Ovary (tissue), 9 donors: ENCODE data around the gene RAB31. TPM values are rescaled to one million over a fixed set of nuclear protein-coding genes. Genes with fewer than 3 reads are reported as not detected.

ENCODE experiments used
- DNase-seq, 5 donors: peaks; one replicate each; pipeline ENCODE4 v3.0.0-alpha.2; 2019 to 2020
- H3K27ac ChIP-seq, 2 donors: fragments of 200-600 bp; one replicate each; pipeline versions ENCODE4 v1.5.1 to v1.8.0; 2019 to 2022
- H3K27me3 ChIP-seq: fragments of 200-600 bp; one replicate; pipeline ENCODE4 v1.8.0; 2022
- H3K36me3 ChIP-seq: fragments of 200-600 bp; sonication (generic); one replicate; pipeline ENCODE4 v1.5.1; 2019
- H3K4me1 ChIP-seq: one replicate; pipeline ENCODE4 v1.8.1; 2013; ENCODE audit warnings: mild to moderate bottlenecking, moderate library complexity; ENCODE audit not compliant: insufficient read depth
- H3K4me3 ChIP-seq: fragments of 200-600 bp; sonication (generic); one replicate; pipeline ENCODE4 v1.5.1; 2017
- H3K9me3 ChIP-seq, 2 donors: fragments of 200-600 bp in 1 of 2; sonication (generic) in 1 of 2; one replicate each; pipeline versions ENCODE4 v1.5.1 to v1.8.1; 2013 to 2019; ENCODE audit warnings: mild to moderate bottlenecking in 1 of 2, moderate library complexity in 1 of 2
- CTCF ChIP-seq, 3 donors: fragments of 450-650 bp in 2 of 3; fragments of 200-600 bp in 1 of 3; IDR thresholded peaks; one replicate each; pipeline versions ENCODE4 v1.5.1 to v1.8.0; 2016 to 2022; ENCODE audit warnings: antibody characterized with exemption in 3 of 3, mild to moderate bottlenecking in 1 of 3
- EP300 ChIP-seq: sonication (generic); formaldehyde crosslinking; IDR thresholded peaks from one replicate; pipeline ENCODE4 v1.6.1; 2017; ENCODE audit warnings: antibody characterized with exemption
- POLR2A ChIP-seq: fragments of 450-650 bp; IDR thresholded peaks from one replicate; pipeline ENCODE4 v1.6.1; 2017; ENCODE audit warnings: antibody characterized with exemption, mild to moderate bottlenecking, moderate library complexity
- WGBS, 3 donors: extraction: QIAGEN DNeasy Blood & Tissue Kit in 1 of 3; methylation state at CpG; one replicate each; pipeline versions ENCODE4 v1.1.5 to v1.1.7; 2013 to 2017; 5-methylcytosine and 5-hydroxymethylcytosine counted together
- intact Hi-C, 4 donors: fragments of 100-400 bp; cut with DNase I; formaldehyde crosslinking; loops; one replicate each; pipeline versions ENCODE4 v1.11.0 to v1.15.1; 2022 to 2023
- polyA plus RNA-seq, 2 donors: library from polyadenylated mRNA; stranded (reverse); fragments of 200-250 nt in 1 of 2; fragments of 350-450 nt in 1 of 2; fragmentation: Illumina TruSeq in 1 of 2; extraction: RNeasy Lipid Tissue Mini Kit (QIAGEN cat#74804) in 1 of 2; gene quantifications; one replicate each; pipeline ENCODE4 v1.2.3, GENCODE V29; 2013 to 2014
- total RNA-seq, 7 donors: library from RNA; depleted of rRNA in 2 of 7; stranded (reverse); fragments of >200 nt in 2 of 7; fragmentation: NEBNext Ultra II Directional in 3 of 7; extraction: Animal tissue kit (Norgen Biotek cat#: 25700) in 3 of 7; gene quantifications; one replicate each; pipeline versions ENCODE4 v1.1.0 to v1.2.4, GENCODE V29; 2016 to 2023
- donor health status: DM: no; HTN: no; CAD: no; lungs with moderate emphysema.
- donor health status: DM: no; HTN: no; CAD: no.
- donor health status: Bipolar disorder and iron deficiency.
- donor health status: DM: yes; HTN: yes; CAD: no.
- donor health status: DM: no; HTN: no; CAD: no.
- donor health status: DM: yes; HTN: yes; CAD: no.

The RAB31 gene
- total and polyA plus RNA-seq, 9 donors: 37.9 to 188 (median 62.8) TPM

GRCh38 chr18:9858642-9859041, 150.5 kb downstream of the RAB31 start:
- TF ChIP-seq POLR2A (no peak), CTCF (IDR thresholded peaks at IDR 0.05) (no peak)
- H3K27ac ChIP-seq: no peak overlapping the region
- intact Hi-C loops: loop anchor here in 1 of 4 donors (10.0 kb wide), 1 partner anchor 54 kb away; no protein-coding TSS in a partner anchor
- WGBS, 3 donors: 87 to 98% (median 96%) methylated on average over 5 of the region's 5 CpGs
- H3K4me3 ChIP-seq: no peak overlapping the region
- peaks cover 14% of the 10 kb centered on the region for H3K4me1 ChIP-seq
- no peaks in the 10 kb centered on the region for H3K27me3 ChIP-seq
- H3K9me3 ChIP-seq: no peaks in the 10 kb centered on the region
- no peaks in the 10 kb centered on the region for H3K36me3 ChIP-seq
- DNase-seq: no peak

- 88 to 98% (median 96%) methylated on average over 7 of the region's 7 CpGs for WGBS, 3 donors
- Histone ChIP-seq H3K4me1 (peaks cover 13% of the 10 kb centered on the region), H3K27me3 (no peaks in the 10 kb centered on the region), H3K27ac (no peak overlapping the region), H3K9me3 (no peaks in the 10 kb centered on the region), H3K36me3 (no peaks in the 10 kb centered on the region), H3K4me3 (no peak overlapping the region)
- no peak for DNase-seq
- TF ChIP-seq EP300 (no peak), POLR2A (no peak), CTCF (IDR thresholded peaks at IDR 0.05) (no peak)
- intact Hi-C loops: loop anchor here in 1 of 4 donors (10.0 kb wide), 1 partner anchor 54 kb away; no protein-coding TSS in a partner anchor
These were observed 151.1 kb downstream of the RAB31 start for GRCh38 chr18:9859232-9859631.

GRCh38 chr18:9860682-9861081, 152.6 kb downstream of the RAB31 start:
- H3K27ac ChIP-seq: no peak overlapping the region
- H3K4me1 ChIP-seq: peaks cover 6% of the 10 kb centered on the region
- DNase-seq: no peak
- WGBS, 3 donors: 50 to 96% (median 67%) methylated on average over 4 of the region's 4 CpGs
- H3K36me3 ChIP-seq: no peaks in the 10 kb centered on the region
- no peak overlapping the region for H3K4me3 ChIP-seq
- H3K9me3 ChIP-seq: no peaks in the 10 kb centered on the region
- TF ChIP-seq POLR2A: no peak
- no peak for TF ChIP-seq CTCF (IDR thresholded peaks at IDR 0.05)
- TF ChIP-seq EP300: no peak
- intact Hi-C loops: no loop called here
- no peaks in the 10 kb centered on the region for H3K27me3 ChIP-seq

GRCh38 chr18:9861157-9861556, 153.1 kb downstream of the RAB31 start:
- no peaks in the 10 kb centered on the region for H3K9me3 ChIP-seq
- H3K36me3 ChIP-seq: no peaks in the 10 kb centered on the region
- peaks cover 3% of the 10 kb centered on the region for H3K4me1 ChIP-seq
- TF ChIP-seq POLR2A (no peak), CTCF (IDR thresholded peaks at IDR 0.05) (no peak), EP300 (no peak)
- no peak for DNase-seq
- H3K4me3 ChIP-seq: no peak overlapping the region
- no peaks in the 10 kb centered on the region for H3K27me3 ChIP-seq
- H3K27ac ChIP-seq: no peak overlapping the region
- intact Hi-C loops: no loop called here
